ENCODE data around the gene VWA8. TPM values are rescaled to one million over a fixed set of nuclear protein-coding genes. Genes with fewer than 3 reads are reported as not detected.

Gene VWA8
- polyA plus RNA-seq, 3 donors, result 19.5 to 21.6 (median 20.2) TPM

DNA sequence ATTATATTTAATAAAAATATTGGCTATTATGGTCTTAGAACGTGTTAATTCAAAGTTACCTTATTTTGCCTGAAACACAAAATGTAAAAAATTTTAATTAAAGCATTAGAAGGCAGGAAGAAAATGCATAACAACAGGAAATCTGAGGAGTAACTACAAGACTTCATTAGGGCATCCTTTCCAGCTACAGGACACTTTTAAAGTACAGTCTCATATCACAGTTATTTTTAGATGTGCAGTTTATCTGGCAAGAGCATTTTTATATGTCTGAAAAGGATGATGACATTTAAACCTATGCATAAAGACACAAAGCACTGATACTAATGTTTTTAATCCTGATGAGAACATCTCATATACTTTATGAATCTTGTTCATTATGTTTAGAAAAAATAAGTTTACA lies 247.5 kb downstream of the VWA8 start:
- no peak for DNase-seq (ENCODE audit: extremely low read depth in 1 of 11, low read depth in 9 of 11, low spot score in 4 of 11)

DNA sequence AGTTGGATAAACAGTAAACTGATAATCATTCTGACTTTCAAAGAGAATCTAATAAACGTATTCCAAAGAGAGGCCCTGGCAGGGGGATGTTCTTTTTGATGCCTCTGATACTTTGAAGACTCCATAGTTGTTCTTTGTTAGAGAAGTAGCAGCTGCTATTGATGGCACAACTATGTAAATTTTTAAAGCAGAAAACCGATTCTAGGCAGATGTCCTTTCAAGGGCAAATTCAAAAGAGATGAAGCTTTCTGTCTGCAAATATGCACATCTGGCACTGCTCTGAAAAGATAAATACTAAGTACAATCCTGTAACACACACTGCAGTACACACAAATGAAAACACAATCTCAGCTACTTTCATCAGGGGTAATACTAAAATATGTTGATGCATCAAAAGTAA lies 250.1 kb downstream of the VWA8 start:
- no peak for DNase-seq (ENCODE audit: extremely low read depth in 1 of 11, low read depth in 9 of 11, low spot score in 4 of 11)

DNA sequence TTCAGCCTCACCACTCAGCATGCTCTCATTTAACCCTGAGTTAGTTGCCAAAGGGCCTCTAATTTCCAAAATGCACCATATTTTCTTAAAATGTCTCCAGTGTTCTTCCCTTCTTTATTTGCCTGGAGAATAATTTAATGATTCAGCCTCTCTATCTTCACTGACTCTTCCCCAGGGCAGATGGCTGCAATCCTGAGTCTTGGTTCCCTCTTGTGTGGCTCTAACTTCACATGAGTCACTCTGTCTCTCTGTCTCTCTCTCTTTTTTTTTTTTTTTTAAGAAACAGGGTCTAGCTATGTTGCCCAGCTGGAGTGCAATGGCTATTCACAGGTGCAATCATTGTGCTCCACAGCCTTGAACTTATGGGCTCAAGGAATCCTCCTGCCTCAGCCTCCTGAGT lies 251.4 kb downstream of the VWA8 start:
- DNase-seq (ENCODE audit: extremely low read depth in 1 of 11, low read depth in 9 of 11, low spot score in 4 of 11), result no peak

DNA sequence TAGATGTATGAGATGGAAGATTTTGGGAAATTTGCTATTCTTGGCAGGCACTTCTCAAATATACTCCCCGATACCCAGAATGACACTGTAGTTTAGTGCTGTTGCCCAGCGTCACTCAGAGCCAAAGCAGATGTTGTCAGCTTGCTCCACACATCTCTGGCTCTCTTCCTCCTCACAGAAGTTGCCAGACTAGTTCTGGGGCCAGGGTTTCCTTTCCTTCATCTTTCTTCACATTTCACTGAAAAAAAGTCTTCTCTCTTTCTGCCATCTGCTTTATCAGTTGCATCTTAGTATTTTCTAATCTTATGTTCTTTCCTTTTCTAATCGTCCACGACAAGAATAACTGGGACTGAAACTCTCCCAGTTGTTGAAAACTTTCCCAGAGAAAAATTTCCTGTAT lies 252.2 kb downstream of the VWA8 start:
- no peak for DNase-seq (ENCODE audit: extremely low read depth in 1 of 11, low read depth in 9 of 11, low spot score in 4 of 11)

DNA sequence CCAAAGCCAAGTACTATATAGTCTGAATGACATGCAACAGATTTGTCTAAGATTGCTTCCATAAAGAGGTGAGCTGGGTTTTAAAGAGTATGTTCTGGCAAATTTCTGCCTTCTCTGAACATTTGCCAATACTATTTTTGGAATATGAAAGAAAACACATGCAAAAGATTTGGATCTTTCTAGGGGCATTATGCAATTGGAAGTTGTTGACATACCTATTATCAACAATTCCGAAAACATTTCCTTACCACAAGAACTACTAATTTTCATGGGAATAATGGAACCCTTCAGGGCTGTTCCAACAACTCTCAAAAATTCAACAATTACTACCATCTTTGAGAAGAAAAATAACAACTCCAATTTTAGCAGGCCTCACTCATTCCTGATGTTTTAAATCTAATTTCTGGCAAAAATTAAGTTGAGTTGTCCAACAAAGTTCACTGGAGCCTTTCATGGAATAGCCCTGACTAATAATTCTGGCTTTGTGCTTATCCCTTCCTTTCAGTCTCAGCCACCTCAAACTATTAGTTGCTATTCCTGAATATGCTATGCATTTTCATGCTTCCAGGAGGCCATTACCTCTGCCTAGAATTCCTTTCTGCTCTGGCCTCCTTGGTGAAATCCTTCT lies 253.6 kb downstream of the VWA8 start:
- DNase-seq (ENCODE audit: extremely low read depth in 1 of 11, low read depth in 9 of 11, low spot score in 4 of 11), result no peak

DNA sequence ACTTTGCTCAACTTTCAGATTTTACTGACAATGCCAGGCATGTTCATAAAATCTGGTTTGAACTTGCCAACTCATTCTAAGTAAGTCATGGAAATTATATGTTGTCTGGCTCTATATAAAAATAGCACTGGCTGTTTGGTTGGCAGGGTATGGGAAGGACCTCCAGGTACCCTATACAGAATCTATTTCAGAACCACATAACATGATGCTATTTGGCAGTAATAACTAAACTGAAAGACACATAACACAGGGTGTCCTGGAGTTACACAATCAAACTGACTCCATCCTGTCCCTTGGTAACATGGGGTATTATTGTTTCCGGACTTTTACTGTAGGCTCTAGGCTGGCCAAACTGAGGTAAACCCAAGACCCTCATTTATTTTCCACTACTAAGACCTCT lies 254.8 kb downstream of the VWA8 start:
- DNase-seq (ENCODE audit: extremely low read depth in 1 of 11, low read depth in 9 of 11, low spot score in 4 of 11), result no peak

DNA sequence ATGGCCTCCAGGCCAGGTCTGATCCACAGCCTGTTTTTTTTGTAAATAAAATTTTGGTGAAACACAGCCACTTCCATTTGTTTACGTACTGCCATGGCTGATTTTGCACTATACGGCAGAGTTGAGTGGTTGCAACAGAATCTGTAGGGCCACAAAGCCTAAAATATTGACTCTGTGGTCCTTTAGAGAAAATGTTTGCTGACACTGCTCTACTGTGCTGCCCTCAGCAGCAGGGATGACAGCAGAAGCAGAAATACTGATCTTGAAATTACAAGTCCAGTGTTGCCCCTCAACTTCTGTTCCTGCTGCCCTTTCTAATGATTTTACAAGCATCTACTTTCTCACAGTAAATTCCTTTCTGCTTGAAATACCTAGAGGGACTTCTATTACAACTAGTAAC lies 258.4 kb downstream of the VWA8 start:
- no peak for DNase-seq (ENCODE audit: extremely low read depth in 1 of 11, low read depth in 9 of 11, low spot score in 4 of 11)

DNA sequence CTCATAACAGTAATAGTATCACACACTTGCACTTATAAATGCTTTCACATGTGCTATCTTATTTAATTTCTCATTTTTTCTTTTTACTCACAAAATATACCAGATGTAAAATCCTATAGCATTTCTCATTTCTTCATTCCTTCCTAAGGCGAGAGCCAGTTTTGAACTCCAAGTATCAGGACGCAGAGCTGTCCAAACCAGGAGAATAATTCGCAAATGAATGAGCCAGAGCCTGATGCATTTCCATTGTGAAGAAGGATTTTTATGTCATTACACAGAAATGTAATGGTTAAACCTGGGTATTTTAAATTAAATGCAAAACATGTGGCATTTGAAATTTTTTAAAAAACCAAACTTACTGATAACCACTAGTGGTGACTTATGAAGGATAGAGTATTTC lies 259.2 kb downstream of the VWA8 start:
- no peak for DNase-seq (ENCODE audit: extremely low read depth in 1 of 11, low read depth in 9 of 11, low spot score in 4 of 11)

DNA sequence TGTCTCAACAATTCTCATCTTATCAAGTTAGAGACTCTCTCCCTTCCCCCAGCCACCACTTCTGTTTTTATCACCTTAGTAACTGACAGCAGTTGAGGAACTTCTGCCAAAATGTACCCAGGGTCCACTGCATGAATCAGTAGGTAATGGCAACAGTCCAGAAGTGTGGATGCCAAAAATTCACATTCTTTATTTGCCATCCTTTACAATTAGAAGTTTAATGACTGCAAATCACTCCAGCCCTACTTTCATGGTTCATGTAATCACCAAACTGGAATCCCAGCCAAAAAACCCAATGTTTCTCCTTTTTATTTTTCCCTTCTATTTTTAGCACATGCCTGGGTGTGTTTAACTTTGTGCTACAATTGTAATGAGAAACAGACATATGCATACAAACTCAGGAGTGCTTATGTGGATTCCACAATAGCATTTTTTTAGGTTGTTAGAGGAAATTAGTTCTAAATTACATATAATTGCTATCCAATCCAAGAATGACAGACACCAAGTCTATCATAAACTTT lies 260.1 kb downstream of the VWA8 start:
- DNase-seq (ENCODE audit: extremely low read depth in 1 of 11, low read depth in 9 of 11, low spot score in 4 of 11), result no peak

DNA sequence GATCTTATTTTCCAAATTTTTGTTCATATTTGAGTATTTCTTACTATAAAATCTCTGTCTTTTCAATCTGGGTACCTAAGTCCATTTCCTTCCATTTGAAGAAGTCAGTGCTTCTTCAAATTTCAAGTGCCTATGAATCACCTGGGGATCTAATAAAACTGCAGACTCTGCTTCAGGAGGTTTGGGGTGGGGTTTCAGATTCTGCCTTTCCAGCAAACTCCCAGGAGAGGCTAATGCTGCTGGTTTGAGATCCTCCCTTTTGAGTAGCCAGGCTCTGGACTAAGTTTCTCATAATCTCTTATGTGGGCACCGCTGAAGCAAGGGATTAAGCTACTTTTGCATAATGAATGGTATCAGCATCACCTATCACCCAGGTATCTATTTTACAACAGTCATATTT lies 261.1 kb downstream of the VWA8 start:
- no peak for DNase-seq (ENCODE audit: extremely low read depth in 1 of 11, low read depth in 9 of 11, low spot score in 4 of 11)

DNA sequence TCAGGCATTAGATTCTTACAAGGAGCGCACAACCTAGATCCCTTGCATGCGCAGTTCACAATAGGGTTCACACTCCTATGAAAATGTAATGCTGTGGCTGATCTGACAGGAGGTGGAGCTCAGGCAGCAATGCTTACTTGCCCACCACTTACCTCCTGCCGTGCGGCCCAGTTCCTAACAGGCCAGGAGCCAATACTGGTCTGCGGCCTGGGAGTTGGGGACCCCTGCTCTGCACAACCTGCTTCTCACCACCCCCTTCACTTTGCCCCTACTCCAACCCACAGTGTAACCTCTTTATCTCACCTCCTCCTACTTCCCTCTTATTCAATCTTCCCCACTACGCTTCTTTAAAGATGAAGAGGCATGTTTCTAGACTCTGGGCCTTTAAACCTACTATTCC lies 263.3 kb downstream of the VWA8 start:
- no peak for DNase-seq (ENCODE audit: extremely low read depth in 1 of 11, low read depth in 9 of 11, low spot score in 4 of 11)

DNA sequence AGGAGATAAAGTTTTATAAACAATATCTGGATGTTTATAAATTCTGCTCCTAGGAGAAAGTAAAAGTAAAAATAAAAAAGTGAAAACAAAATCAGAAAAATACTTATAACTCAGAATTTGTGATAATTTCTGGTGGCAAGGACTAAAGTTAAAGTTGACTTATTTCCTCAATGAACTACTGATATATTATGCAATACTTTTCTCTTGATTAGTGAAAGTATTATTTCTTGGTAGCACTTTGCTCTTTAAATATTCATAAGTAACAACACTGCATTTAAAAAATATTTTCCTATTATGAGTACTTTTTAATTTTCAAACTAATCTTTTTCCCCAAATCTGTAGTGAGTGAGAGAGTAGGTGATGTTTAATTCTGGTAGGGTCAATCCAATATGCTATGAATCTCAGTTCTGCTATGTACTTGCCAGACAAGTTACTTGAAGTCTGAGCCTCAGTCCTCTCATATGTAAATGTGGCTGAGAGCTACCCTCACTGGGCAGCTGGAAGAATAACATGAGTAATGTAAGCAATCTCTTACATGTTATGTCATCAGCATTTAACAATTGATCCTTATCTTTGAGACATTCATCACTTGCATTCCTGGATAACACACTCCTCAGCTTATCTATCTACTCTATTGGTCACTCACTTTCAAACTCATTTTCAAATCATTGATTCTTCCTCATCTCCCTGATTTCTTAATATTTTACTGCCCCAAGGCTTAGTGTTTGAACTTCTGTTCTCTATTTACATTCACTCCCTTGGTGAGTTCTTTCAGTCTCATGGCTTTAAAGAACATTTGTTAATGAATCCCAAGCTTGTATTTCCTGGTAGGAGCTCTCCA lies 264.5 kb downstream of the VWA8 start:
- DNase-seq (ENCODE audit: extremely low read depth in 1 of 11, low read depth in 9 of 11, low spot score in 4 of 11), result no peak

DNA sequence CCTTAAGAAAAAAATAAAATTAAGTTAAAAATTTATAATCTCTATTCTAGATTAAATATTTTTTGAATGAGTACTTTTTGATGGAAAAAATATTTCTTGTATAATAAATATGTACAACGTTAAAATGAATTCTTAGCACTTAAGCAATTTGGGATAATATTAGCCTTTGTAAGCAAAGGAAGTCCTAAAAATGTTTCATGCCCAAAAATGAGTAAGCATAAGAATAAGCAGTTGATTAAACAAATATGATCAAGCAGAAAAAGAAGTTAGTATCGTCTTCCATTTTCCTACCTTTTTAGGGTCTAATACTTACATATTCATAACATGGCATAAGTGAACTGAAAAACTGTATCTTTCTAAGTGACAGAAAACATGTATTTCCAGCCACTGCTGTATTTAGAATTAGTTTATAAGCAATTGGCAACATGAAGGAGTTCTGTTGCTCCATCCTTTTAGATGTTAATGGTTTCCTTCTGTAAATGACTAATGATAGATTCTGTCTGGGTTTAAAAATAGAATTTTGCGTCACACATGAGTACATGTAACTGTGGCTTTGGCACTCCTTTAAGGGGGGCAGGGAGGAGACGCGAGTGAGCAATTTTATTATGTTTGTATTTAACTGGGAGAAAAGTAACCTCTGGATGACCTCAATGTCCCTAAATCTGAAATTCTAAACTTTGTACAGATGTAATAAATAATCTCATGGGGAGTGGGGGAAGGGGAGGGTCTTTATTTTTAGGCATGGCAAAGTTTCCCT lies 266.2 kb downstream of the VWA8 start:
- peak; percentile 60 to 88 (median 80) for DNase-seq (ENCODE audit: extremely low read depth in 1 of 11, low read depth in 9 of 11, low spot score in 4 of 11)

DNA sequence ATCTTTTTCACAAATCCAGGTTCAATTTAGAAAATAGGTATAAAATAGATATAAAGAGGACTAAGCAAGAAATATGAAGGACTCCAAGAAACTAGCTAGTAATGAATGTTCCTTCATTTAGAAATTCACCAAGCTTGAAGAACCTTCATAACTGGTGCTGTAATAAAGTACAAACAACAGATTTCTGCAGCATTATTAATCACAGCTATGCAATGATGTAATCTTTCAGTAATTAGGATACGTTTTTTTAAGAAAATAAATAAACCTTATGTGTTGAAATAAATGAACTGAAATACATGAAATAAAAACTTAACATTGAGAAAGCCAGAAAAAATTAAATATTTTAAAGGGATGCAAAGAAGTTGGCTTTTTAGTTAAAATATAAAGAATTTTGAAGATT lies 267.5 kb downstream of the VWA8 start:
- DNase-seq (ENCODE audit: extremely low read depth in 1 of 11, low read depth in 9 of 11, low spot score in 4 of 11), result no peak

DNA sequence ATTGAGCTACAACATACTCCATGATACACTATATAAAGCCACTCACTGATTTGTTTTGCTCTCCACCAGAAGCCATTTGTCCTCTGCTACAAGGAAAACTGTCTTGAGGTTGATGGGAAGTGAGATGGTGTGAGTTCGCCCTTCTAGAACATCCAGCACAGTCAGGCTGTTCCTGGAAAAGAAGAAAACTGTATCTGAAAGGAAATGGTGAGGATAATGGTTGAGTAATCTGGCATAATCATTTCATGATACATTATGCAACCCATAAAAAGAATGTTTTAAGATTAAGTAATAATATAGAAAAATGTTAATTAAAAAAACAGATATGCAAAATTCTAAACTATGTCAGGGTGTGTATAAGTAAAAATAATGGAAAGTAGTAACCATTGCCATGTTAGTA lies 269.6 kb downstream of the VWA8 start:
- DNase-seq (ENCODE audit: extremely low read depth in 1 of 11, low read depth in 9 of 11, low spot score in 4 of 11), result no peak

DNA sequence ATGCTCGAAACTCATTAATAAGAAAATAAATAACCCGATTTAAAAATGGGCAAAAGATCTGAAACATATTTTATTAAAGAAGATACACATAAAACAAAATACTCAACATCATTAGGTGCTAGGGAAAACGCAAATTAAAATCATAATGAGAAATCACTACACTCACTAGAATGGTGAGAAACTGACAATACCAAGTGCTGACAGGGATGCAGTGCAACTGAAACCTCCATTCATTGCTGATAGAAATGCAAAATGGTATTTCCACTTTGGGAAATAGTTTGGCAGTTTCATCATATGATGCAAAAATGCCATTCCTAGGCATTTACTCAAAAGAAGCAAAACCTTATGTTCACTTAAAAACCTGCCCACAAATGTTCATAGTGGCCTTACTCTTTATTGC lies 278.1 kb downstream of the VWA8 start:
- no peak for DNase-seq (ENCODE audit: extremely low read depth in 1 of 11, low read depth in 9 of 11, low spot score in 4 of 11)

DNA sequence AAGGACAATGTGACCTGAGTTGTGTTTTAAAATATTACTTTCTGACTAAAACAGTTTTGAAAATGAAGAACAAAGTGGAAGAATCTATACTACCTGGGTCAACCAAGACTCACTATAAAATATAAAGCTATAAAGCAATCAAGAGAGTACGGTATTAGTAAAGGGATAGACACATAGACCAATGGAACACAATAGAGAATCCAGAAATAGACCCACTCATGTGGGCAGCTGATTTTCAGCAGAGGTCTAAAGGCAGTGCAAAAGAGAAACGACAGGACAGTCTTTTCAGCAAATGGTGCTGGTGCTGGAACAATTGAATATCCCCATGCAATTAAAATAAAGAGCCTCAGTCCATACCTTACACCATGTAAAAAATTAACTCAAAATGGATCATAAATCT lies 278.9 kb downstream of the VWA8 start:
- no peak for DNase-seq (ENCODE audit: extremely low read depth in 1 of 11, low read depth in 9 of 11, low spot score in 4 of 11)

DNA sequence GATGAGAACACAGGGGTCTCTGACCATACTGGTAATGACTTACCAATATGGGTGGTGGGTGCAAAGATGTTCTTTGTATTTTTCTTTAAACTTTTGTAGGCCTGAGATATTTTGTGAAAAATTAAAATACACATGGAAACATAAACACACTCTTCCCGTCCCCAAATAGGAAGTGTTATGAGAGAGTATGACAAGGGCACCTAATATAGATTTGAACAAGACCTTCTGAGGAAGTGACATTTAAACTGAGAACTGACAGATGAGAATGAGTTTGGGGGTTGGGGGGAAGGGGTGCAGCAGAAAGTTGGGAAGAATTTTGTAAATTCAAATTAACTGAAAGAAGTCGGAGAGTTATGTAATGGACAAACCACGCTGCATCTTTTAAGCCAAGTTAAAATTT lies 279.3 kb downstream of the VWA8 start:
- DNase-seq (ENCODE audit: extremely low read depth in 1 of 11, low read depth in 9 of 11, low spot score in 4 of 11), result no peak

DNA sequence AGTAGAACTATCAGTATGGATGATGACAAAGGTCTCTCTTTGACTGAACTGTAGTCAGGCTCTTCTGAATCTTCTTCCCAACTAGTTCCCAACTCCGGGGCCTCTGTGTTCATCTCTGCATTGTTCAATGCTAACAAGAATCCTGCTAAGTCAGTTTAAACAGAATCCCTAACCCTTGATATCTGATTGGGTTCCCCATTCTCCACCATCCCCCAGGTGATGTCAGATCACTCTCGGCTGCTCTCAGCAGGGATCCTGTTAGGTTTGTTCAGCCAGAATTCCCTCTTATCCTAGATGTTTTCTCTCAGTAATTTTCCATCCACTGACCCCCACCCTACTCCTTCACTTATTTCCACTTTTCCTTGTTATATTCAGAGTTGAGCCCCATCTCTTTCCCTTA lies 280.0 kb downstream of the VWA8 start:
- DNase-seq (ENCODE audit: extremely low read depth in 1 of 11, low read depth in 9 of 11, low spot score in 4 of 11), result no peak

DNA sequence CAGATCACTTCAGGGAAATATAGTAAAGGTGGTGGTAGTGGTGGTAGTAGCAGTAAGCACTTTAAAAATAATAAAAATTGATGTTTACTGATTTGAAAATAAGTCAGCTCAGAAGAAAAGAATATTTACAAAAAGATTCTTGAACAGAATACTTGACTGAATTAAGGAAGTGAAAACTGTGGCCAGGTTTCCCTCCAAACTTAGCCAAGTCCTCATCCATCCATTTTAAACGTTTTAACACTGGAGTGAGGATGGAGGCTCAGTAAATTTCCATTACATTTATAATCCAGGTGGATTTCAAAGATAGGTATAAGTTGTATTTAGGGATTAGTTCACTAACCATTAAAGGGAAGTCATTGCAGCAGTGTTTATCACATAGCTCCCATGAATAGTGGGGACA lies 282.1 kb downstream of the VWA8 start:
- no peak for DNase-seq (ENCODE audit: extremely low read depth in 1 of 11, low read depth in 9 of 11, low spot score in 4 of 11)

All from renal cortex interstitium (tissue), 11 donors.